GM23248 (cell line): ENCODE results near the gene GSN. TPM values are rescaled to one million over a fixed set of nuclear protein-coding genes. Genes with fewer than 3 reads are reported as not detected.

Source experiments
- DNase-seq: peaks from one replicate; pipeline ENCODE4 v3.0.0-alpha.2; 2015
- H2AFZ ChIP-seq: fragments of 200-600 bp; sonication (generic); 2 replicates; pipeline ENCODE4 v1.6.1; 2016; ENCODE audit warnings: antibody characterized with exemption
- H3F3A ChIP-seq: fragments of 200-600 bp; sonication (generic); 2 replicates; pipeline ENCODE4 v1.6.1; 2016; ENCODE audit warnings: mild to moderate bottlenecking, antibody characterized with exemption, mixed run types; ENCODE audit not compliant: insufficient read depth
- H3K27ac ChIP-seq: fragments of 200-600 bp; sonication (generic); 2 replicates; pipeline ENCODE4 v1.5.1; 2016; ENCODE audit warnings: mild to moderate bottlenecking
- H3K27me3 ChIP-seq: fragments of 200-600 bp; sonication (generic); replicated peaks from 2 replicates; pipeline ENCODE4 v1.6.1; 2016; ENCODE audit warnings: mild to moderate bottlenecking; ENCODE audit not compliant: insufficient read depth
- H3K36me3 ChIP-seq: fragments of 200-600 bp; sonication (generic); 2 replicates; pipeline ENCODE4 v1.6.1; 2016; ENCODE audit warnings: low read depth, mild to moderate bottlenecking
- H3K4me1 ChIP-seq: fragments of 200-600 bp; sonication (generic); 2 replicates; pipeline ENCODE4 v1.6.1; 2016; ENCODE audit warnings: mild to moderate bottlenecking; ENCODE audit not compliant: insufficient read depth
- H3K4me2 ChIP-seq: fragments of 200-600 bp; sonication (generic); one replicate; pipeline ENCODE4 v1.6.1; 2016; ENCODE audit warnings: mild to moderate bottlenecking; ENCODE audit not compliant: unreplicated experiment
- H3K4me3 ChIP-seq: fragments of 200-600 bp; sonication (generic); 2 replicates; pipeline ENCODE4 v1.5.1; 2016; ENCODE audit warnings: mild to moderate bottlenecking
- H3K79me2 ChIP-seq: fragments of 200-600 bp; sonication (generic); 2 replicates; pipeline ENCODE4 v1.6.1; 2016; ENCODE audit warnings: mild to moderate bottlenecking; ENCODE audit not compliant: insufficient read depth
- H3K9ac ChIP-seq: fragments of 200-600 bp; sonication (generic); 2 replicates; pipeline ENCODE4 v1.6.1; 2016; ENCODE audit warnings: mild to moderate bottlenecking
- H3K9me2 ChIP-seq: fragments of 200-600 bp; sonication (generic); 2 replicates; pipeline ENCODE4 v1.6.1; 2016; ENCODE audit warnings: mixed run types, mild to moderate bottlenecking, moderate library complexity; ENCODE audit not compliant: insufficient read depth
- H3K9me3 ChIP-seq: fragments of 200-600 bp; sonication (generic); one replicate; pipeline ENCODE4 v1.6.1; 2017; ENCODE audit warnings: low read depth
- H4K20me1 ChIP-seq: fragments of 200-600 bp; sonication (generic); 2 replicates; pipeline ENCODE4 v1.6.0; 2016; ENCODE audit not compliant: insufficient read depth
- EZH2 ChIP-seq: fragments of 200-600 bp; sonication (generic); IDR thresholded peaks from 2 replicates; pipeline ENCODE4 v1.6.1; 2018; ENCODE audit warnings: antibody characterized with exemption, mild to moderate bottlenecking; ENCODE audit not compliant: insufficient read depth, poor library complexity, severe bottlenecking
- EZH2phosphoT487 ChIP-seq: fragments of 200-600 bp; sonication (generic); IDR thresholded peaks from 2 replicates; pipeline ENCODE4 v1.6.1; 2018; ENCODE audit warnings: antibody characterized with exemption, moderate library complexity, mild to moderate bottlenecking, low read depth; ENCODE audit not compliant: insufficient read depth
- WGBS, 2 experiments: methylation state at CpG; one replicate each; pipeline ENCODE4 v1.1.6; 2015 to 2017; ENCODE audit warnings: low lambda C conversion rate in 2 of 2, low coverage in 1 of 2; ENCODE audit errors: missing lambda C conversion rate in 2 of 2; 5-methylcytosine and 5-hydroxymethylcytosine counted together
- in situ Hi-C: fragments of 300-500 bp; cut with MboI; formaldehyde crosslinking; loops from 2 replicates; pipeline ENCODE4 v1.15.0; 2020
- polyA plus RNA-seq: library from polyadenylated mRNA; unstranded; fragments of >200 nt; fragmentation: Nextera tagmentation; extraction: Ambion mirVana; gene quantifications from 2 replicates; pipeline ENCODE4 v1.2.1, GENCODE V29; 2016
- total RNA-seq: library from RNA; depleted of rRNA; stranded (reverse); fragments of >200 nt; shearing (Covaris generic); gene quantifications from 2 replicates; pipeline ENCODE4 v1.2.3, GENCODE V29; 2014

The GSN gene
- total and polyA plus RNA-seq, 2 experiments from 2014 or later = 258 to 387 TPM

- Histone ChIP-seq H3K27me3 (no peaks in the 10 kb centered on the region), H3K4me1 (peaks cover 14% of the 10 kb centered on the region; the same call in 1 of the 2 replicates), H3K9me2 (no peaks in the 10 kb centered on the region), H4K20me1 (no peaks in the 10 kb centered on the region), H3F3A (peaks cover 15% of the 10 kb centered on the region), H3K9me3 (no peaks in the 10 kb centered on the region), H3K9ac (no peak overlapping the region), H3K4me3 (no peak overlapping the region), H3K79me2 (peaks cover 25% of the 10 kb centered on the region), H3K4me2 (no peak overlapping the region), H3K36me3 (peaks cover 28% of the 10 kb centered on the region; the same call in 1 of the 2 replicates), H2AFZ (no peak overlapping the region), H3K27ac (no peak overlapping the region)
- in situ Hi-C loops = loop anchor here (25.0 kb wide), 1 partner anchor 90 kb away; the partner anchor contains the start of gene RAB14
- no peak for DNase-seq
- TF ChIP-seq EZH2 (no peak), EZH2phosphoT487 (no peak)
- 91 to 92% methylated on average over 8 to 11 of the region's 11 CpGs for WGBS, 2 experiments
Measured at GRCh38 chr9:121301881-121302286, 33.9 kb downstream of the GSN start.

DNA sequence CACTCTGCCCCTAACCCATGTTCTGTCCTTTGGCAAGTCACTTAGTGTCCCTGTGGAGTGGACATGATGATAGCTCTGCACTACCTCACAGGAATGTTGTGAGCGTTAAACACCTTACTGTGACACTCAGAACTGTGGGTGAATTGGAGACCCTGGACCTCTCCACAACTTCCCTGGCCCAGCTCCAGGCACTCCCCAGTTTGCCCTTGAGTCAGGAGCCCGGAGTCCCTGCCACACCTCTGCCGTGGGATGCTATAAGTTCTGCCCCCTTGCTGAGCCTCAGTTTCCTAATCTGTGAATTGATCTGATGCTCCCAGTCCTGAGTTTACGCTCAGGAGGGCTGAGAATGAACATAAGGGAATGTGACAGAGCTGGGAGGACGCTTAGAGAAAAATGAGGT, 34.4 kb downstream of the GSN start:
- H3K4me3 ChIP-seq = no peak overlapping the region
- 84 to 87% methylated on average over 5 of the region's 5 CpGs for WGBS, 2 experiments
- H3F3A ChIP-seq = peaks cover 14% of the 10 kb centered on the region
- peaks cover 14% of the 10 kb centered on the region; the same call in 1 of the 2 replicates for H3K4me1 ChIP-seq
- no peak for TF ChIP-seq EZH2phosphoT487
- TF ChIP-seq EZH2 = no peak
- peaks cover 23% of the 10 kb centered on the region for H3K79me2 ChIP-seq
- no peaks in the 10 kb centered on the region for H3K9me2 ChIP-seq
- DNase-seq = no peak
- in situ Hi-C loops = loop anchor here (25.0 kb wide), 1 partner anchor 90 kb away; the partner anchor contains the start of gene RAB14
- H4K20me1 ChIP-seq = no peaks in the 10 kb centered on the region
- H3K9ac ChIP-seq = no peak overlapping the region
- no peak overlapping the region for H2AFZ ChIP-seq
- no peaks in the 10 kb centered on the region for H3K9me3 ChIP-seq
- no peaks in the 10 kb centered on the region for H3K27me3 ChIP-seq
- peaks cover 30% of the 10 kb centered on the region; the same call in 1 of the 2 replicates for H3K36me3 ChIP-seq
- no peak overlapping the region for H3K27ac ChIP-seq
- no peak overlapping the region for H3K4me2 ChIP-seq

GRCh38 chr9:121302786-121303185, 34.8 kb downstream of the GSN start:
- H3K27ac ChIP-seq = no peak overlapping the region
- H3K9ac ChIP-seq = no peak overlapping the region
- in situ Hi-C loops = loop anchor here (25.0 kb wide), 1 partner anchor 90 kb away; the partner anchor contains the start of gene RAB14
- no peaks in the 10 kb centered on the region for H3K27me3 ChIP-seq
- WGBS, 2 experiments = 86 to 94% methylated on average over 9 to 13 of the region's 13 CpGs
- DNase-seq = no peak
- no peak for TF ChIP-seq EZH2
- no peak for TF ChIP-seq EZH2phosphoT487
- peaks cover 21% of the 10 kb centered on the region; the same call in 1 of the 2 replicates for H3K79me2 ChIP-seq
- no peak overlapping the region for H3K4me3 ChIP-seq
- H2AFZ ChIP-seq = no peak overlapping the region
- no peaks in the 10 kb centered on the region for H3K9me2 ChIP-seq
- peaks cover 34% of the 10 kb centered on the region; the same call in 1 of the 2 replicates for H3K36me3 ChIP-seq
- no peaks in the 10 kb centered on the region for H4K20me1 ChIP-seq
- H3K4me2 ChIP-seq = no peak overlapping the region
- no peaks in the 10 kb centered on the region for H3K9me3 ChIP-seq
- peaks cover 14% of the 10 kb centered on the region; the same call in 1 of the 2 replicates for H3K4me1 ChIP-seq
- peaks cover 10% of the 10 kb centered on the region for H3F3A ChIP-seq

- no peaks in the 10 kb centered on the region for H4K20me1 ChIP-seq
- TF ChIP-seq EZH2phosphoT487 = no peak
- no peak for TF ChIP-seq EZH2
Measured at GRCh38 chr9:121303456-121304451, 35.8 kb downstream of the GSN start.

More at GRCh38 chr9:121303456-121304451, 35.8 kb downstream of the GSN start:
- peaks cover 21% of the 10 kb centered on the region; the same call in 1 of the 2 replicates for H3K79me2 ChIP-seq
- H3K4me3 ChIP-seq = no peak overlapping the region
- no peak overlapping the region for H3K27ac ChIP-seq
- no peaks in the 10 kb centered on the region for H3K27me3 ChIP-seq
- no peaks in the 10 kb centered on the region for H3K9me2 ChIP-seq
- H3K4me1 ChIP-seq = peaks cover 14% of the 10 kb centered on the region; the same call in 1 of the 2 replicates
- no peak overlapping the region for H3K9ac ChIP-seq
- peak; percentile 21 for DNase-seq
- H3F3A ChIP-seq = peaks cover 4% of the 10 kb centered on the region; the same call in 1 of the 2 replicates
- 68 to 73% methylated on average over 3 of the region's 3 CpGs for WGBS, 2 experiments
- H3K9me3 ChIP-seq = no peaks in the 10 kb centered on the region
- in situ Hi-C loops = loop anchor here (25.0 kb wide), 1 partner anchor 91 kb away; the partner anchor contains the start of gene RAB14
- peaks cover 38% of the 10 kb centered on the region; the same call in 1 of the 2 replicates for H3K36me3 ChIP-seq
- H2AFZ ChIP-seq = no peak overlapping the region
- H3K4me2 ChIP-seq = no peak overlapping the region
